A673 (cell line): ENCODE data around the gene EMILIN2. TPM values are rescaled to one million over a fixed set of nuclear protein-coding genes. Genes with fewer than 3 reads are reported as not detected.

Experiments
- BruUV-seq: library from RNA; stranded (reverse); fragments of 400-500 nt; replicated peaks from 2 replicates; lab custom pipeline; 2021; lab: Mats Ljungman, UMichigan
- CTCF ChIA-PET: fragments of 300-600 bp; sonication (Branson Sonifier 250); formaldehyde crosslinking; loops from one replicate; lab custom pipeline; 2022; ENCODE audit warnings: antibody characterized with exemption; lab: Charles Lee
- POLR2A ChIA-PET: fragments of 300-600 bp; sonication (Branson Sonifier 250); formaldehyde crosslinking; loops from one replicate; lab custom pipeline; 2022; ENCODE audit warnings: antibody characterized with exemption; ENCODE audit not compliant: low non-redundant PET; lab: Charles Lee
- DNase-seq: peaks from one replicate; pipeline ENCODE4 v3.0.0-alpha.2; 2015; ENCODE audit warnings: low spot score
- H3K27ac ChIP-seq: fragments of 200-600 bp; sonication (generic); 2 replicates; pipeline ENCODE4 v1.5.1; 2016; ENCODE audit warnings: mixed run types, low read depth, mild to moderate bottlenecking, mixed read lengths, antibody characterized with exemption, low read length; ENCODE audit not compliant: poor library complexity, severe bottlenecking
- H3K27me3 ChIP-seq: fragments of 200-600 bp; sonication (generic); replicated peaks from 2 replicates; pipeline ENCODE4 v1.6.1; 2017; ENCODE audit warnings: mixed run types, low read depth, mild to moderate bottlenecking, mixed read lengths, antibody characterized with exemption, low read length; ENCODE audit not compliant: insufficient read depth, poor library complexity
- H3K36me3 ChIP-seq: fragments of 200-600 bp; sonication (generic); 2 replicates; pipeline ENCODE4 v1.6.1; 2016; ENCODE audit warnings: mixed run types, mild to moderate bottlenecking, mixed read lengths, antibody characterized with exemption, low read length; ENCODE audit not compliant: insufficient read depth, poor library complexity, severe bottlenecking
- H3K4me1 ChIP-seq: fragments of 200-600 bp; sonication (generic); 2 replicates; pipeline ENCODE4 v1.6.1; 2017; ENCODE audit warnings: mixed run types, mild to moderate bottlenecking, mixed read lengths, antibody characterized with exemption, low read length; ENCODE audit not compliant: insufficient read depth, poor library complexity, severe bottlenecking
- H3K4me3 ChIP-seq: fragments of 200-600 bp; sonication (generic); 2 replicates; pipeline ENCODE4 v1.5.1; 2016; ENCODE audit warnings: low read depth, mixed run types, mild to moderate bottlenecking, mixed read lengths, low read length; ENCODE audit not compliant: poor library complexity, severe bottlenecking
- H3K9me3 ChIP-seq: fragments of 200-600 bp; sonication (generic); 2 replicates; pipeline ENCODE4 v1.6.1; 2016; ENCODE audit warnings: mixed run types, low read depth, mild to moderate bottlenecking, mixed read lengths, antibody characterized with exemption, low read length; ENCODE audit not compliant: poor library complexity, severe bottlenecking
- EZH2 ChIP-seq: fragments of 200-600 bp; sonication (generic); IDR thresholded peaks from 2 replicates; pipeline ENCODE4 v1.6.1; 2017; ENCODE audit warnings: borderline replicate concordance, low read depth, mild to moderate bottlenecking, mixed read lengths, antibody characterized with exemption, low read length; ENCODE audit not compliant: poor library complexity, severe bottlenecking
- intact Hi-C: fragments of 100-400 bp; cut with micrococcal nuclease; formaldehyde crosslinking; loops from one replicate; pipeline ENCODE4 v1.10.0; 2022; ENCODE audit not compliant: unreplicated experiment
- total RNA-seq: library from RNA; stranded (reverse); gene quantifications from 2 replicates; pipeline ENCODE4 v1.2.3, GENCODE V29; 2021
- TF ChIP-seq, protein P1 (sequence below): fragments of 300-800, 200-600 bp; sonication (generic); conservative IDR thresholded peaks from 2 replicates; pipeline ENCODE4 v1.5.1; 2017; ENCODE audit warnings: low read depth, mild to moderate bottlenecking, antibody characterized with exemption, low read length, moderate library complexity, mixed read lengths

The EMILIN2 gene
- total RNA-seq, 1 experiment from 2014 or later: 23.4 TPM

DNA sequence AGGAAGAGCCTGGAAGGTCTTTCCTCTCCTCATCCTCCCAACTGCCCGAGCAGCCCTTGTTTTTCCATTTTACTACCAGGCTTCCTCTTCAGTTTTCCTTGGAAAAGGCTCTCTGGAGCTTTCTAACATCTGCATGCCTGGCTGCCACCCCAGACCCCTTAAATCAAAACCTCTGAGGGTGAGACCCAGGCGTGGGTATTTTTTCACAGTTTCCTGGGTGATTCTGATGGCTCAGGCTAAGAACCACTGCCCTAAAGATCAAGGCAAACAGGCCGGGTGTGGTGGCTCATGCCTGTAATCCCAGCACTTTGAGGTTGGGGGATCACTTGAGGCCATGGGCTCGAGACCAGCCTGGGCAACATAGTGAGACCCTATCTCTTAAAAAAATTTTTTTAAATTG is 35.4 kb downstream of the EMILIN2 start:
- Histone ChIP-seq H3K4me1 (peaks cover 27% of the 10 kb centered on the region), H3K27ac (no peak overlapping the region), H3K36me3 (no peaks in the 10 kb centered on the region), H3K27me3 (no peaks in the 10 kb centered on the region), H3K4me3 (no peak overlapping the region), H3K9me3 (no peaks in the 10 kb centered on the region)
- CTCF ChIA-PET: no interaction called here
- POLR2A ChIA-PET: no interaction called here
- TF ChIP-seq, protein P1, sequence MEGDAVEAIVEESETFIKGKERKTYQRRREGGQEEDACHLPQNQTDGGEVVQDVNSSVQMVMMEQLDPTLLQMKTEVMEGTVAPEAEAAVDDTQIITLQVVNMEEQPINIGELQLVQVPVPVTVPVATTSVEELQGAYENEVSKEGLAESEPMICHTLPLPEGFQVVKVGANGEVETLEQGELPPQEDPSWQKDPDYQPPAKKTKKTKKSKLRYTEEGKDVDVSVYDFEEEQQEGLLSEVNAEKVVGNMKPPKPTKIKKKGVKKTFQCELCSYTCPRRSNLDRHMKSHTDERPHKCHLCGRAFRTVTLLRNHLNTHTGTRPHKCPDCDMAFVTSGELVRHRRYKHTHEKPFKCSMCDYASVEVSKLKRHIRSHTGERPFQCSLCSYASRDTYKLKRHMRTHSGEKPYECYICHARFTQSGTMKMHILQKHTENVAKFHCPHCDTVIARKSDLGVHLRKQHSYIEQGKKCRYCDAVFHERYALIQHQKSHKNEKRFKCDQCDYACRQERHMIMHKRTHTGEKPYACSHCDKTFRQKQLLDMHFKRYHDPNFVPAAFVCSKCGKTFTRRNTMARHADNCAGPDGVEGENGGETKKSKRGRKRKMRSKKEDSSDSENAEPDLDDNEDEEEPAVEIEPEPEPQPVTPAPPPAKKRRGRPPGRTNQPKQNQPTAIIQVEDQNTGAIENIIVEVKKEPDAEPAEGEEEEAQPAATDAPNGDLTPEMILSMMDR: no peak
- no peak for TF ChIP-seq EZH2
- no peak for DNase-seq
- intact Hi-C loops: no loop called here
- no TSS peak for BruUV-seq

DNA sequence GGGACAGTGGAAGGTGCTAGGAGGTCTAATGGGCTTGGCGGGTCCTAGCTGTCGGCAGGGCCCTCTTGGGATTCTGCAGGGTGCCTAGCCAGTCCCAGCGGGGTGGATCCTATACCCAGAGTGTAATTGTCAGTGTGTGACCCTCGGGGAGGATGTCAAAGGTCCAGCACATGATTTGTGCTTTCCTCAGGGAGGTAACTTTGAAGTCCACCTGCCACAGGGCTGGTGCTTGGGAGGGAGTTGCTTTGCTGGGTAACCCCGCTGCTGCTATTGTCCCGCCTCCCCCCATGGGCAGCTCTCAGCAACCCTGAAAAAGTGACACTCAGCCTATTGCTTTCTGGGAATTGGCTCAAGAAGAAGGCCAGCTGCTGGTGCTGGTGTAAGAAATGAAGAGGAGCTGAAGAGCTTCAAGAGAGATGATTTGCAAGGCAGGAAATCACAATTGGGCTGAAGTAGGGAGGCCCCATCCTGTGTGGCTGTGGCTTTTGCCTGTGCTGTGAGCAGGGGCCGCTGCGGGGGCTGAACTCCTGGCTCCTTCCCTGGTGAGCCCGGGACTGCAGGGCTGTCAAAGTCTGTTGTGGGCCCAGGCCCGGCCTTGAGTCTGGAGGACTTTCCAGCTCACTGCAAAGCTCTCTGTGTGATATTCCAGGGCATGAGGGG is 36.4 kb downstream of the EMILIN2 start:
- Histone ChIP-seq H3K27me3 (no peaks in the 10 kb centered on the region), H3K27ac (no peak overlapping the region), H3K9me3 (no peaks in the 10 kb centered on the region), H3K4me3 (no peak overlapping the region), H3K4me1 (peaks cover 27% of the 10 kb centered on the region), H3K36me3 (no peaks in the 10 kb centered on the region)
- BruUV-seq: no TSS peak
- intact Hi-C loops: no loop called here
- CTCF ChIA-PET: no interaction called here
- POLR2A ChIA-PET: no interaction called here
- DNase-seq: no peak
- no peak for TF ChIP-seq EZH2
- TF ChIP-seq, protein P1: no peak

DNA sequence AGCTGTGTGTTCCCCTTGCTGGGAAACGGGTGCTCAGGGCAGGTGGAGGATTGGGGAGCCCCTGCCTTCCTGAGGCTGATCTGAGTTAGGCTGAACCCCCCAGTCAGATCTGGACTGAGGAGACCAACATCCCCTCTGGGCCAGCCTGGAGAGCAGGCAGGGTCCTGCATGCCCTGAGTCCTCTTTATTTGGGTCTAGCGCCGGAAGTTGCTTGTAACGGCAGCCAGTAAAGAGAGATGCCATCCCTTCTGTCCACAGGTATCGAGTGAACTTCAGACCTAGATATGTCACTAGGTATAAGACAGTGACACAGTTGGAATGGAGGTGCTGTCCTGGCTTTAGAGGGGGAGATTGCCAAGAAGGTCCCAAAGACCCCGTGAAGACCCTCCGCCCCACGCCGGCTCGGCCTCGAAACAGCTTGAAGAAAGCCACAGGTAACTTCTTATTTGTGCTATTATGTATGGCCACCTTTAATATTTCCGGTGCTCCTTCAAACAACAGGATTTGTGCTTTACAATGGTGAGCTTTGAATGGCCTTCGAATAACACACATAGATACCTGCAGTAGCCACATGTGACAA is 38.0 kb downstream of the EMILIN2 start:
- Histone ChIP-seq H3K4me1 (peaks cover 23% of the 10 kb centered on the region), H3K27ac (no peak overlapping the region), H3K9me3 (no peaks in the 10 kb centered on the region), H3K36me3 (no peaks in the 10 kb centered on the region), H3K27me3 (no peaks in the 10 kb centered on the region), H3K4me3 (no peak overlapping the region)
- intact Hi-C loops: no loop called here
- BruUV-seq: no TSS peak
- no peak for DNase-seq
- TF ChIP-seq EZH2: no peak
- TF ChIP-seq, protein P1: no peak
- CTCF ChIA-PET: no interaction called here
- POLR2A ChIA-PET: no interaction called here
